ENCODE results near the gene SYCE1.
"Not testable (repeated sequence)": the region's sequence is repeated elsewhere in the genome, so short reads cannot be mapped to it uniquely, and the experiment has no call there.

Gene SYCE1

DNA sequence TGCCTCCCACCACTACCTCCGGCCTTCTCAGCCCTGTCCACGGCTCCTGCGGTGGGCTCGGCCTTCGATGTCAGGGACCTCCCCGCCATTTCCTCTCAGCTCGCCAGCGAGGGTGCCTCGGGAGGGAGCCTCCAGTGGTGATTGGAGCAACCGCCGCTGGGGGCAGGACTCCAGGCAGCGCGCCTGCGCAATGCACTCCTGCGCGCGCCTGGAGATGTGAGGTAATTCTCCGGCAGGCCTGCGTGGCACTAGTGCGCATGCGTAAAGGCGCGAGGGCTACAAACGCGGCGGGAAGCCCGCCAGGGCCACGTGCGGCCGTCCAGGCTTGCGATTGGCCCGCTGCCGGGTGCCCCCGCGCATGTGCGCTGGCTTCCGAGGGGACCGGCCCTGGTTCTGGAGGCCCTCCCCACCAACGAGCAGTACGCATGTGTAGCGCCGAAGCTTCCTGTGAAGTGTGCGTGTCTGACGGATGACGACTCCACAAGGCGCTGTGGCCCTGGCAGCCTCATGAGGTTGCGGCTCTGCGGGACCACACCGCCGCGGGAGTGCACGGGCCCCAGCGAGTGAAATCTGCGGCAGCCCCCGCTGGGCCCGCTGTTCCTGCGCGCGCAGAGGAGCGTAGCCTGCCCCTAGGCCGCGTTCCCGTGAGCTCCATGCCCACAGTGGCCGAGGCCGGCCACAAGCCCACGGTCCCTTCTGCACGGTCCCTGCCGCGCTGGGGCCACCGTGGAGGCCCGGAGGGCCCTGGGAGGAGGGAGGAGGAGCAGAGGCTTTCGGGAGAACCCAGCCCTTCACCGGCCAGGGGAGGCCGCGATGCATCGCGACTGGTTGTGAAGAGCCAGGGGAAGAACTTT, at the start of gene SYCE1:
Gene SYCE1, minus strand, starts transcription at position 143 of the 854 bp plus-strand sequence. Its CDS starts 54 bp downstream, at position 89.
- no peak for DNase-seq

- DNase-seq, result no peak
Observed at GRCh38 chr10:133614830-133615580, 49.6 kb upstream of the SYCE1 start.

DNA sequence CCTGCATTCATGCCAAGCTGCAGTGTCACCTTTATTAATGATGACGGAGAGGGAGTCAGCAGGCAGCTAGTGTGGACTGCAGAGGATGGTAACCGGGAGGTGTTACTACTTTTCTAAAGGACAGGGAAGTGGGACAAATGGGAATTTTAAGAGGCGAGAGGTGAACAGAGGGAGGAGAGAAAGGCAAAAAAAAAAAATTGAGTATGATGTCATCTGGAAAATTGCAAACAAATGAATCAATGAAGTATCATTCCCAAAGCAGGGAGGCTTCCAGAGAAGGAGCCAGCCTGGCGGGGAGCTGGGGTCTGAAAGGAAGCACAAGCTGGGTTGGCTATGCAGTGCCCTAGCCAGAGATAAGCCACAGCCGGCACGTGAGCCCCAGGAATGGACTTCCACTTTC, 48.3 kb upstream of the SYCE1 start:
- no peak for DNase-seq

DNA sequence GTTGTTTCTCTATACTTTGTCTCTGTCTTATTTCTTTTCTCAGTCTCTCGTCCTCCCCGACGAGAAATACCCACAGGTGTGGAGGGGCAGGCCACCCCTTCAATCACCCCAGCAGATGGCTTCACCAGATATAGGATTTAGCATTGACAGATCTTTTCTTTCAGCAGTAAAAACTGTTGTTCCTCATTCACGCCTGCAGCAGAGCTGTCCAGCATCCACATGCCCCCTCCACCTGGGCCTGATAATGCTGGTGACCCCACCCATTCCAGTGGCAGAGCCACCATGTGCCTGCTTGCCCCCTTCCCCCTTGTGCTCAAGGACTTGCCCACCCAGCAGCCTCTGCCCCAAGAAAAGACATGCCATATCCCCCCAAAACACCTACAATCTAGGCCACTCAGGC, 45.7 kb upstream of the SYCE1 start:
- no peak for DNase-seq

DNA sequence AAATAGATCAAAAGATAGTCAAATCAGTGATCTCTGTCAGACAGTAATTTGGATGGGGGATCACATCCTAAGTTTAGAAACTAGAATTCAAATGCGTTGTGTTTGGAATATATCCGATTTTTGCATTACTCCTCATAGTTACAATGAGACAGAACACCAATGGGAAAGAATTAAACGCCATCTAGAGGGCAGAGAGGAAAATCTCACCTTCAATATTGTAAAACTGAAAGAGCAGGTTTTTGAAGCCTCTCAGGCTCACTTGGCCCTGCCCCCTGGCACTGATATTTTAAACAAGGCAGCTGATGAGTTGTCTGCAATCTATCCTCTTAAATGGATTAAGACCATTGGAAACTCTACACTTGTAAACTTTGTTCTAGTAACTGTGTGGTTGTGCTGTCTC, 43.5 kb upstream of the SYCE1 start:
- DNase-seq, result no peak

- DNase-seq, result not testable (repeated sequence)
Observed at GRCh38 chr10:133603434-133603833, 38.1 kb upstream of the SYCE1 start.

GRCh38 chr10:133600657-133601056, 35.3 kb upstream of the SYCE1 start:
- DNase-seq, result no peak

GRCh38 chr10:133599869-133600268, 34.5 kb upstream of the SYCE1 start:
- not testable (repeated sequence) for DNase-seq

GRCh38 chr10:133592716-133593115, 27.3 kb upstream of the SYCE1 start:
- no peak for DNase-seq

DNA sequence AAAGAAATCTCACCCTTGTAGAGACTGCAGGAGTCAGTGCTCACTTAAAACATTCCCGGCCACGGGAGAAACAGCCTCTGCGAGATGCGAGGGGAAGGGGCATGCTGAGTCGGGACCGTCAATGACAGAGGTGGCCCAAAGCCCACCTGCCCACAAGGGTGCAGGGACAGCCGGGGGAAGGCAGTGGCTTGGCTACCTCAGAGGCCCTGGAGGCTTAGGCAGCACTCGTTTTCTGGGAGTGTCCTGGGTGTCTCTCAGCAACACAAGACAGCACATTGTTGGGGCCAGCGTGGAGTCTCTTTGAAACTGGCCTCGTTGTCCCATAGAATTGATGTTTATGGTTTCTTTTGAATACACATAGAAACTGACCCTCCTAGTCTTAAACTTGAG, 25.6 kb upstream of the SYCE1 start:
- DNase-seq, result no peak

GRCh38 chr10:133590226-133590969, 25.0 kb upstream of the SYCE1 start:
- no peak for DNase-seq

GRCh38 chr10:133577037-133577436, 11.7 kb upstream of the SYCE1 start:
- not testable (repeated sequence) for DNase-seq

GRCh38 chr10:133573460-133573859, 8.1 kb upstream of the SYCE1 start:
- DNase-seq, result not testable (repeated sequence)

- DNase-seq, result not testable (repeated sequence)
Observed at GRCh38 chr10:133572055-133572454, 6.7 kb upstream of the SYCE1 start.

DNA sequence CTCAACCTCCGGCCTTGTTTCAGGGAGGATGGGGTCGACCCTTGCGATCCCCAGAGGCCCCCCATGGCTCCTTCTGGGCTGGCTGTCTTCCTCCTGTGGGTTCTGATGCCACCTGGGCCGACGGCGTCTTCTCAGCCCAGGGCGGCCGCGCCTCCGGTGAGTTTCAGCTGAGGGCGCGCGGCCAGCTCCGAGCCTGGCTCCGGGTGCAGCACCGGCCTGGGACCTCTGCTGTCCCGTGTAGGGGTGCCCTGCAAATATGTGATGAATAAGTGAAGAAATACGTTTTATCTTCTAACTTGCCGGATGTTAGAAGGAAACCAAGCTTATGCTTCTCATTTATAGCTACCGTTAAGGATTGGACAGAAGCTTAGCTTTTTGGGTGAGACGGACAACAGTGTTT, 4.4 kb upstream of the SYCE1 start:
- DNase-seq, result not testable (repeated sequence)

- DNase-seq, result not testable (repeated sequence)
Observed at GRCh38 chr10:133568831-133569527, 3.6 kb upstream of the SYCE1 start.

DNA sequence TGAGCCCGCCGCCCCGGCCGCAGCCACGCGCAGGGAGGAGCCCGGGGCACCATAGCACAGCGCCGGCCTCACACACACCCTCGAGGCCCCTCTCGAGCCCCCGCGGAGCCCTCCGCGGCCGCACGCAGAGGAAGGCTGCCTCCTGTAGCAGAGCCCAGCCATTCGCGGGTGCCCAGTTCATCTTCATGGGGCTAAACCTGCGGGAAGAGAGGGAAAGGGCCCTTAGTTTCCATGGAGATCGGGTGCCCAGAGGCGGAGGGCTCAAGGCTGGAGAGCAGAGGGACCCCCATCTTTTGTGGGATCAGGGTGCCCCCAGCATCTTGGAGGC, 2.9 kb upstream of the SYCE1 start:
- no peak for DNase-seq

DNA sequence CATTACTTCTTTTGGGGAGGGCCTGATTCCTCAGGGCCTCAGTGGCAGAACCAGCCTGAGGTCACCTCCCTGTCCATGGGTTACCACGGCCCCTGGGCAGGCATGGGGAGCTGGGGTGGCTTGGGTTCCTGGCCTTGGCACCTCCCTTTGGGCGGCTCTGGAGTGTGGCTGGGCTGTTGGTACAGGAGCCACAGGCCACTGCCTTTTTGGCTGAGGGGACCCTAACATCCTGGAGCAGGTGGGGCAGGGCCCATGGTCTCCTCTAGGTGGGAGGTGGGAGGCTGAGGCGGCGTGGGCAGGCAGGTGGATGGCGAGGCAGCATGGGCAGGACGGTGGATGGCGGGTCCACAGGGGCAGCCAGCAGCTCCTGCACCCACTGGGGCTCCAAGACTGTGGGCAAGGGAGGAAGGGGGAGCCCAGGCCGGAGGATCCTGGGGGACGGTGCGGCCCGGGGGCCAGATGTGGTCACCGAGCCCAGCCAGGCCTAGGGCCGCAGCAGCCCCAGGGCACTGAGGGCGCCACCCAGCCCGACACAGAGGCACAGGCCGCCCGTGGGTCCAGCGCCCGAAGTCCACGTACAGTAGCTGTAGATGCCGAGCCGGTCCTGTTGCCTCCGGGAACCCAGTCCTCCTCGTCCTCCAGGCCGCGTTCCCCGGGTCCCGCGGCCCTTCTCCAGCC, 2.4 kb upstream of the SYCE1 start:
- DNase-seq, result no peak

- no peak for DNase-seq
Observed at GRCh38 chr10:133567119-133567518, 1.7 kb upstream of the SYCE1 start.

DNA sequence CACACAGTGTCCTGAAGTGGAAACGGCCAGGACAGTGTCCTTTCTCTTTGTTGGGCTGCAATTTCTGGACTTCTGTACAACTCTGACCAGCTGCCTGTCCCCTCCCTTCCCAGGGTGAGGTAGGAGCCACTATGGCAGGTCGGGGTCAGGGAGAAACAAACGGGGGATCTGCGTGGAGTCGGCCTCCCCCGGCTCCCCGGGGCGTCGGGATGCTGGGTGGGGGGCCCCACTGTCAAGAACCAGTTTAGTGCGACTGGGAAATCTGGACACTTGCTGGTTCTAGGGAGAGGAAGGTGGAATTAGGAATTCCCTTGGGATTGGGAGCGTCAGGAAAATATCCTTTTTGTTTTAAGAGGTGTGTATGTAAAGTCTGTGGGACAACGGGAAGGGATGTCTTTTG, 567 bp downstream of the SYCE1 start:
- no peak for DNase-seq

GRCh38 chr10:133559216-133559615, 6.2 kb downstream of the SYCE1 start:
- DNase-seq, result no peak

DNA sequence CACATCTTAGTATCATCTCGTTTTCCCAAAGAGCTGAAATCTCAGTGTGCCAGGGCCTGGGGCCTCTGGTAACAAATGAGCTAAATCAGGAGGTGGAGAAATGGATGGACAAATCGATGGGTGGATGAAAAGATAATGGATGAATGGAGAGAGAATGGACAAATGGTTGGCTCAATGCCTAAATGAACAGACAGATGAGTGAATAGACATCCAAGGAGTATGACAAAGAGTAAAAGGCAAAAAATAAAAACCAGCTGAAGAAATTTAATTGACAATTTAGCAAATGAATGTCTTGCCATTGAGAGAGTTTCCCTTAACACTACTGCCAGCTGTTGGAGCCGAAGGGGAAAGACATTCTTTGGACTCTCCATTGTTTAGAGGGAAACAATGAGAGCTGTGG, 8.0 kb downstream of the SYCE1 start:
- no peak for DNase-seq

Measured in CD4-positive, alpha-beta T cell treated with Interleukin-17A for 4 hours (primary cell).